Thyroid gland (tissue), 4 donors: ENCODE data around the gene FLRT2.

Experiments
- POLR2A ChIP-seq, 2 donors: fragments of 450-650 bp; IDR thresholded peaks; one replicate each; pipeline ENCODE4 v1.6.1; 2017; ENCODE audit warnings: antibody characterized with exemption in 2 of 2, mild to moderate bottlenecking in 2 of 2, moderate library complexity in 1 of 2
- TF ChIP-seq, protein P1 (sequence below), 6 experiments: fragments of 200-600 bp in 3 of 6; fragments of 450-650 bp in 3 of 6; sonication (generic) in 3 of 6; IDR thresholded peaks; one replicate each; pipeline ENCODE4 v1.5.1; 2016 to 2019; ENCODE audit warnings: antibody characterized with exemption in 6 of 6, mild to moderate bottlenecking in 2 of 6, inconsistent platforms in 1 of 6, moderate library complexity in 1 of 6

DNA sequence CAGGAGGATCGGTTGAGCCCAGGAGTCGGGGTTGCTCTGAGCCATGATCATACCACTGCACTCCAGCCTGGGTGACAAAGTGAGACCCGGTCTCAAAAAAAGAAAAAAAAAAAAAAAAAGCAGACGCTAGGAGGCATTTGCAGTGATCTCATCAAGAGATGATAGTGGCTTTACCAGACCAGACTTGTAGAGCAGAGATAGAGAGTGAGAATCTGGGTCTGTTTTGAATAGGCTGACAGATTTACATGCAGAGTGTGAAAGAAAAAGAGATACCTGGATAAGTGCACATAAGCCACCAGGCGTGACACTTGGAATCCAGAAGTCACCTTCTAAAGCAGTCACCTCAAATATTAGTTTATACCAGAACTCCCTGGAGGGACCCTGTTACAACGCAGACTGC is 21.1 kb upstream of the FLRT2 start:
- TF ChIP-seq, protein P1, sequence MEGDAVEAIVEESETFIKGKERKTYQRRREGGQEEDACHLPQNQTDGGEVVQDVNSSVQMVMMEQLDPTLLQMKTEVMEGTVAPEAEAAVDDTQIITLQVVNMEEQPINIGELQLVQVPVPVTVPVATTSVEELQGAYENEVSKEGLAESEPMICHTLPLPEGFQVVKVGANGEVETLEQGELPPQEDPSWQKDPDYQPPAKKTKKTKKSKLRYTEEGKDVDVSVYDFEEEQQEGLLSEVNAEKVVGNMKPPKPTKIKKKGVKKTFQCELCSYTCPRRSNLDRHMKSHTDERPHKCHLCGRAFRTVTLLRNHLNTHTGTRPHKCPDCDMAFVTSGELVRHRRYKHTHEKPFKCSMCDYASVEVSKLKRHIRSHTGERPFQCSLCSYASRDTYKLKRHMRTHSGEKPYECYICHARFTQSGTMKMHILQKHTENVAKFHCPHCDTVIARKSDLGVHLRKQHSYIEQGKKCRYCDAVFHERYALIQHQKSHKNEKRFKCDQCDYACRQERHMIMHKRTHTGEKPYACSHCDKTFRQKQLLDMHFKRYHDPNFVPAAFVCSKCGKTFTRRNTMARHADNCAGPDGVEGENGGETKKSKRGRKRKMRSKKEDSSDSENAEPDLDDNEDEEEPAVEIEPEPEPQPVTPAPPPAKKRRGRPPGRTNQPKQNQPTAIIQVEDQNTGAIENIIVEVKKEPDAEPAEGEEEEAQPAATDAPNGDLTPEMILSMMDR (IDR thresholded peaks at IDR 0.05) = no peak
- TF ChIP-seq POLR2A (IDR thresholded peaks at IDR 0.05) = no peak
